Testis (tissue), 3 donors: Measurements from ENCODE around the gene LRFN4. TPM values are rescaled to one million over a fixed set of nuclear protein-coding genes. Genes with fewer than 3 reads are reported as not detected.

Experiments used
- DNase-seq: peaks from one replicate; pipeline ENCODE4 v3.0.0-alpha.2; 2019
- H3K27ac ChIP-seq, 2 donors: fragments of 200-600 bp; sonication (generic); one replicate each; pipeline ENCODE4 v1.5.1; 2019
- H3K27me3 ChIP-seq: fragments of 200-600 bp; sonication (generic); one replicate; pipeline ENCODE4 v1.5.1; 2019
- H3K36me3 ChIP-seq: fragments of 200-600 bp; sonication (generic); one replicate; pipeline ENCODE4 v1.5.1; 2017; ENCODE audit warnings: low read depth; ENCODE audit errors: missing control alignments
- H3K4me1 ChIP-seq: fragments of 200-600 bp; sonication (generic); one replicate; pipeline ENCODE4 v1.5.1; 2019
- H3K4me3 ChIP-seq, 2 donors: fragments of 200-600 bp; sonication (generic); one replicate each; pipeline ENCODE4 v1.5.1; 2017 to 2019
- H3K9me3 ChIP-seq: fragments of 200-600 bp; sonication (generic); one replicate; pipeline ENCODE4 v1.5.1; 2017
- POLR2A ChIP-seq: fragments of 450-650 bp; IDR thresholded peaks from one replicate; pipeline ENCODE4 v1.6.1; 2017; ENCODE audit warnings: antibody characterized with exemption, mild to moderate bottlenecking, moderate library complexity
- WGBS, 2 donors: methylation state at CpG; one replicate each; pipeline ENCODE4 v1.1.5; 2018; 5-methylcytosine and 5-hydroxymethylcytosine counted together
- intact Hi-C: fragments of 100-400 bp; cut with DNase I; formaldehyde crosslinking; loops from one replicate; pipeline ENCODE4 v1.15.1; 2023; ENCODE audit warnings: low total_unique reads
- polyA plus RNA-seq: library from polyadenylated mRNA; stranded (reverse); fragments of 350-450 nt; fragmentation: Illumina TruSeq; extraction: RNeasy Lipid Tissue Mini Kit (QIAGEN cat#74804); gene quantifications from one replicate; pipeline ENCODE4 v1.2.3, GENCODE V29; 2014; ENCODE audit warnings: low read depth, low replicate concordance; ENCODE audit not compliant: insufficient read depth
- total RNA-seq, 2 donors: library from RNA; depleted of rRNA; stranded (reverse); fragments of >200 nt; gene quantifications; one replicate each; pipeline ENCODE4 v1.2.3, GENCODE V29; 2016
- TF ChIP-seq, protein P1 (sequence below), 3 experiments: fragments of 450-650 bp in 2 of 3; fragments of 200-600 bp in 1 of 3; sonication (generic) in 1 of 3; IDR thresholded peaks; one replicate each; pipeline ENCODE4 v1.5.1; 2016 to 2019; ENCODE audit warnings: antibody characterized with exemption in 3 of 3, mild to moderate bottlenecking in 2 of 3, moderate library complexity in 1 of 3

The LRFN4 gene
- total and polyA plus RNA-seq, 3 donors from 2014 or later = 23.2 to 27.2 (median 24.6) TPM

- H3K9me3 ChIP-seq = no peaks in the 10 kb centered on the region
- DNase-seq = peak; percentile 15
- H3K4me3 ChIP-seq = peak overlapping the region in 1 of 2 donors; percentile 96
- H3K4me1 ChIP-seq = peaks cover 25% of the 10 kb centered on the region
- WGBS, 2 donors = 17 to 67% methylated on average over 1 to 12 of the region's 12 CpGs
- H3K27me3 ChIP-seq = no peaks in the 10 kb centered on the region
- H3K36me3 ChIP-seq = no peaks in the 10 kb centered on the region
- intact Hi-C loops = no loop called here
- TF ChIP-seq, protein P1, sequence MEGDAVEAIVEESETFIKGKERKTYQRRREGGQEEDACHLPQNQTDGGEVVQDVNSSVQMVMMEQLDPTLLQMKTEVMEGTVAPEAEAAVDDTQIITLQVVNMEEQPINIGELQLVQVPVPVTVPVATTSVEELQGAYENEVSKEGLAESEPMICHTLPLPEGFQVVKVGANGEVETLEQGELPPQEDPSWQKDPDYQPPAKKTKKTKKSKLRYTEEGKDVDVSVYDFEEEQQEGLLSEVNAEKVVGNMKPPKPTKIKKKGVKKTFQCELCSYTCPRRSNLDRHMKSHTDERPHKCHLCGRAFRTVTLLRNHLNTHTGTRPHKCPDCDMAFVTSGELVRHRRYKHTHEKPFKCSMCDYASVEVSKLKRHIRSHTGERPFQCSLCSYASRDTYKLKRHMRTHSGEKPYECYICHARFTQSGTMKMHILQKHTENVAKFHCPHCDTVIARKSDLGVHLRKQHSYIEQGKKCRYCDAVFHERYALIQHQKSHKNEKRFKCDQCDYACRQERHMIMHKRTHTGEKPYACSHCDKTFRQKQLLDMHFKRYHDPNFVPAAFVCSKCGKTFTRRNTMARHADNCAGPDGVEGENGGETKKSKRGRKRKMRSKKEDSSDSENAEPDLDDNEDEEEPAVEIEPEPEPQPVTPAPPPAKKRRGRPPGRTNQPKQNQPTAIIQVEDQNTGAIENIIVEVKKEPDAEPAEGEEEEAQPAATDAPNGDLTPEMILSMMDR (IDR thresholded peaks at IDR 0.05) = no peak
- TF ChIP-seq POLR2A = no peak
- H3K27ac ChIP-seq = no peak overlapping the region
These were observed 12.2 kb upstream of the LRFN4 start for GRCh38 chr11:66844496-66845142.

DNA sequence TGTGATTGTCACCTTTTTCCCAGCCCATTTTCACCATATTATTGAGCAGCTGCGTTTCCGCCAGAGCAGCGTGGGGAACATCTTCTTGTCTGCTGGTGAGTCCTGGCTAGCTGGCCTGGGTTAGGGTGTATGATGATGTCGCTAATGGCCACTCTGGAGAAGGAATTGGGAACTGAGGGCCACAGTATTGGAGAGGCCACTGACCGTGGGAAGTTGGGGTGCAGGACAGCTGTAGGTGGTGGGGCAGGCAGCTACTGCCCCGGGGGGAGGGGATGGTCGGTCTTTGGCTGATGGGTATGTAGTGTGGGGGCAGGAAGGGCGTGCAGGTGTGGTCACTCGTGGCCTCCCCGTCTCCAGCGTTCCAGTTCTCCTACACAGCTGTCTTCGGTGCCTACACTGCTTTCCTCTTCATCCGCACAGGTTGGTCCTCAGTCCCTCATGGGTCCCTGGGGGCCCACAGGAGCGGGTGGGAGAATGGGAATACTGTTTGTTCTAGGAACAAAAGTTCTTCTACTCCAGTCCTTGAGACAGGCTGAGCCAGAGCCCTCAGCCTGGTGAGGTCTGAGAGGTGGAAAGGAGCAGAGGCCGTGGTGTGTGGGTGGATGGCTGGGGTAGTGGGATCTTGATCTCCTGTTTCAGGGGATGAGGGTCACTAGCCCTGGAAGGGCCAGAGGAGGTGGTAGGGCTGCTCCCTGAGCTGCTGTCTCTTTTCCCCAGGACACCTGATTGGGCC, 11.6 kb upstream of the LRFN4 start:
- WGBS, 2 donors = 76 to 85% methylated on average over 15 of the region's 15 CpGs
- H3K27me3 ChIP-seq = no peaks in the 10 kb centered on the region
- intact Hi-C loops = no loop called here
- H3K9me3 ChIP-seq = no peaks in the 10 kb centered on the region
- no peak overlapping the region for H3K4me3 ChIP-seq
- no peaks in the 10 kb centered on the region for H3K36me3 ChIP-seq
- TF ChIP-seq, protein P1 (IDR thresholded peaks at IDR 0.05) = no peak
- TF ChIP-seq POLR2A = no peak
- DNase-seq = peak; percentile 13
- no peak overlapping the region for H3K27ac ChIP-seq
- H3K4me1 ChIP-seq = peaks cover 23% of the 10 kb centered on the region

DNA sequence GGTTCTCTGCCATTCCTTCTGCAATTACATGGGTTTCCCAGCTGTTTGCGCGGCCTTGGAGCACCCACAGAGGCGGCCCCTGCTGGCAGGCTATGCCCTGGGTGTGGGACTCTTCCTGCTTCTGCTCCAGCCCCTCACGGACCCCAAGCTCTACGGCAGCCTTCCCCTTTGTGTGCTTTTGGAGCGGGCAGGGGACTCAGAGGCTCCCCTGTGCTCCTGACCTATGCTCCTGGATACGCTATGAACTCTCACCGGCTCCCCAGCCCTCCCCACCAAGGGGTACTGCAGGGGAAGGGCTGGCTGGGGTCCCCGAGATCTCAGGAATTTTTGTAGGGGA, 11.0 kb upstream of the LRFN4 start:
- intact Hi-C loops = no loop called here
- 89 to 90% methylated on average over 9 of the region's 9 CpGs for WGBS, 2 donors
- no peaks in the 10 kb centered on the region for H3K27me3 ChIP-seq
- H3K4me3 ChIP-seq = no peak overlapping the region
- no peak overlapping the region for H3K27ac ChIP-seq
- peak; percentile 13 for DNase-seq
- no peaks in the 10 kb centered on the region for H3K36me3 ChIP-seq
- H3K4me1 ChIP-seq = peaks cover 19% of the 10 kb centered on the region
- no peaks in the 10 kb centered on the region for H3K9me3 ChIP-seq
- no peak for TF ChIP-seq POLR2A
- TF ChIP-seq, protein P1 (IDR thresholded peaks at IDR 0.05) = no peak

DNA sequence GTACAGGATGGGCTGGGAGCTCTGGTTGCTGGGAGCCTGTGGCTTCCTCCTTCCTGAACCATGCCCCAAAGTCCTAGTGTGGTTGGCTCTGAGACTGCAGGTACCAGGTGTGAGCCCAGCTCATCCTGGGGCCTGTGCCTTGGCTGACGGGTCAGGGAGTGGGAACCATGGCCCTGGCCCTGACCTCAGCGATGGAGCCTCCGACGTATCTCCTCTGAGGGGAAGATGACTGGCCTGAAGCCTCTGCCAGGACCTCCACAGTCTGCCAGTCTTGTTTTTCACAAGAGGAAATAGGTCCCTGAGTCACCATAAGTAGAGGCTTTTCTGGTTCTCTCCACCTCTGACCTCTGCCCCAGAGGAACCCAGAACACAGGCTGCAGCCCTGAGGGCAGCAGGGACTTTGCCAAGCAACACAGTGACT, 10.2 kb upstream of the LRFN4 start:
- DNase-seq = peak; percentile 12

GRCh38 chr11:66847461-66848232, 9.2 kb upstream of the LRFN4 start:
- Histone ChIP-seq H3K36me3 (no peaks in the 10 kb centered on the region), H3K27me3 (no peaks in the 10 kb centered on the region), H3K27ac (no peak overlapping the region), H3K4me3 (no peak overlapping the region), H3K9me3 (no peaks in the 10 kb centered on the region), H3K4me1 (peaks cover 9% of the 10 kb centered on the region)
- TF ChIP-seq POLR2A = no peak
- TF ChIP-seq, protein P1 (IDR thresholded peaks at IDR 0.05) = no peak
- intact Hi-C loops = no loop called here
- WGBS, 2 donors = 83 to 87% methylated on average over 14 of the region's 14 CpGs
- DNase-seq = no peak

More for the DNA sequence above, 10.2 kb upstream of the LRFN4 start:
- H3K27ac ChIP-seq = no peak overlapping the region
- 76% methylated on average over 4 of the region's 4 CpGs; no CpG with 5 or more reads in 1 of the 2 donors for WGBS, 2 donors
- H3K4me3 ChIP-seq = no peak overlapping the region
- H3K36me3 ChIP-seq = no peaks in the 10 kb centered on the region
- peaks cover 17% of the 10 kb centered on the region for H3K4me1 ChIP-seq
- no peaks in the 10 kb centered on the region for H3K27me3 ChIP-seq
- no peaks in the 10 kb centered on the region for H3K9me3 ChIP-seq
- intact Hi-C loops = no loop called here
- TF ChIP-seq POLR2A = no peak
